ENCODE measurements around the gene KANSL1. TPM values are rescaled to one million over a fixed set of nuclear protein-coding genes. Genes with fewer than 3 reads are reported as not detected.

KANSL1 gene
- total RNA-seq, 1 experiment from 2014 or later = 67.1 TPM

GRCh38 chr17:45998987-45999899 is 194.0 kb downstream of the KANSL1 start, which contains the start of gene STH:
Gene STH, plus strand, starts transcription at chr17:45999250. Its CDS starts 30 bp downstream, at chr17:45999280.
- no peaks in the 10 kb centered on the region for H3K9me3 Mint-ChIP-seq (ENCODE audit: unreplicated experiment)
- POLR2A ChIA-PET = interaction anchor here (0.6 kb wide), 1 partner anchor 287 kb away, joined by 3 read pairs; no protein-coding TSS in a partner anchor
- TF ChIP-seq, protein P1, sequence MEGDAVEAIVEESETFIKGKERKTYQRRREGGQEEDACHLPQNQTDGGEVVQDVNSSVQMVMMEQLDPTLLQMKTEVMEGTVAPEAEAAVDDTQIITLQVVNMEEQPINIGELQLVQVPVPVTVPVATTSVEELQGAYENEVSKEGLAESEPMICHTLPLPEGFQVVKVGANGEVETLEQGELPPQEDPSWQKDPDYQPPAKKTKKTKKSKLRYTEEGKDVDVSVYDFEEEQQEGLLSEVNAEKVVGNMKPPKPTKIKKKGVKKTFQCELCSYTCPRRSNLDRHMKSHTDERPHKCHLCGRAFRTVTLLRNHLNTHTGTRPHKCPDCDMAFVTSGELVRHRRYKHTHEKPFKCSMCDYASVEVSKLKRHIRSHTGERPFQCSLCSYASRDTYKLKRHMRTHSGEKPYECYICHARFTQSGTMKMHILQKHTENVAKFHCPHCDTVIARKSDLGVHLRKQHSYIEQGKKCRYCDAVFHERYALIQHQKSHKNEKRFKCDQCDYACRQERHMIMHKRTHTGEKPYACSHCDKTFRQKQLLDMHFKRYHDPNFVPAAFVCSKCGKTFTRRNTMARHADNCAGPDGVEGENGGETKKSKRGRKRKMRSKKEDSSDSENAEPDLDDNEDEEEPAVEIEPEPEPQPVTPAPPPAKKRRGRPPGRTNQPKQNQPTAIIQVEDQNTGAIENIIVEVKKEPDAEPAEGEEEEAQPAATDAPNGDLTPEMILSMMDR (IDR thresholded peaks at IDR 0.05; ENCODE audit: unreplicated experiment) = no peak
- H3K36me3 Mint-ChIP-seq (ENCODE audit: insufficient read depth, unreplicated experiment) = no peaks in the 10 kb centered on the region
- CTCF ChIA-PET = interaction anchor here (0.6 to 6.4 kb wide), 2 partner anchors 152 to 214 kb away, joined by 3 to 61 read pairs; no protein-coding TSS in a partner anchor
- H3K4me3 Mint-ChIP-seq (ENCODE audit: unreplicated experiment) = no peak within 1 kb of the TSS
- H3K27me3 Mint-ChIP-seq (ENCODE audit: insufficient read depth, unreplicated experiment) = peaks cover 10% of the 10 kb centered on the region
- H3K4me1 Mint-ChIP-seq (ENCODE audit: insufficient read depth, unreplicated experiment) = no peaks in the 10 kb centered on the region
- no TSS peak for BruUV-seq (replicated peaks)
- no peak for DNase-seq (ENCODE audit: unreplicated experiment)
- intact Hi-C loops (cut with micrococcal nuclease) = no loop called here
- no peak within 1 kb of the TSS for H3K27ac Mint-ChIP-seq (ENCODE audit: low read depth, unreplicated experiment)

DNA sequence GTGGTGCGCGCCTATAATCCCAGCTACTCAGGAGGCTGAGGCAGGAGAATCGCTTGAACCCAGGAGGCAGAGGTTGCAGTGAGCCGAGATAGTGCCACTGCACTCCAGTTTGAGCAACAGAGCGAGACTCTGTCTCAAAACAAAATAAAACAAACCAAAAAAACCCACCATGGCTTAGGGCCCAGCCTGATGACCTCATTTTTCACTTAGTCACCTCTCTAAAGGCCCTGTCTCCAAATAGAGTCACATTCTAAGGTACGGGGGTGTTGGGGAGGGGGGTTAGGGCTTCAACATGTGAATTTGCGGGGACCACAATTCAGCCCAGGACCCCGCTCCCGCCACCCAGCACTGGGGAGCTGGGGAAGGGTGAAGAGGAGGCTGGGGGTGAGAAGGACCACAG is 195.6 kb downstream of the KANSL1 start:
- TF ChIP-seq, protein P1 (IDR thresholded peaks at IDR 0.05; ENCODE audit: unreplicated experiment) = no peak
- no peaks in the 10 kb centered on the region for H3K4me1 Mint-ChIP-seq (ENCODE audit: insufficient read depth, unreplicated experiment)
- H3K36me3 Mint-ChIP-seq (ENCODE audit: insufficient read depth, unreplicated experiment) = no peaks in the 10 kb centered on the region
- H3K27me3 Mint-ChIP-seq (ENCODE audit: insufficient read depth, unreplicated experiment) = peaks cover 10% of the 10 kb centered on the region
- no peak for DNase-seq (ENCODE audit: unreplicated experiment)
- BruUV-seq (replicated peaks) = no TSS peak
- H3K4me3 Mint-ChIP-seq (ENCODE audit: unreplicated experiment) = no peak overlapping the region
- no peaks in the 10 kb centered on the region for H3K9me3 Mint-ChIP-seq (ENCODE audit: unreplicated experiment)
- intact Hi-C loops (cut with micrococcal nuclease) = no loop called here
- no peak overlapping the region for H3K27ac Mint-ChIP-seq (ENCODE audit: low read depth, unreplicated experiment)
- CTCF ChIA-PET = no interaction called here
- POLR2A ChIA-PET = interaction anchor here (0.9 kb wide), 1 partner anchor 204 kb away, joined by 3 read pairs; no protein-coding TSS in a partner anchor

GRCh38 chr17:45997166-45997565 is 196.1 kb downstream of the KANSL1 start:
- no peaks in the 10 kb centered on the region for H3K4me1 Mint-ChIP-seq (ENCODE audit: insufficient read depth, unreplicated experiment)
- H3K4me3 Mint-ChIP-seq (ENCODE audit: unreplicated experiment) = no peak overlapping the region
- H3K9me3 Mint-ChIP-seq (ENCODE audit: unreplicated experiment) = no peaks in the 10 kb centered on the region
- TF ChIP-seq, protein P1 (IDR thresholded peaks at IDR 0.05; ENCODE audit: unreplicated experiment) = no peak
- intact Hi-C loops (cut with micrococcal nuclease) = no loop called here
- no peak for DNase-seq (ENCODE audit: unreplicated experiment)
- peaks cover 7% of the 10 kb centered on the region for H3K27me3 Mint-ChIP-seq (ENCODE audit: insufficient read depth, unreplicated experiment)
- H3K36me3 Mint-ChIP-seq (ENCODE audit: insufficient read depth, unreplicated experiment) = no peaks in the 10 kb centered on the region
- BruUV-seq (replicated peaks) = no TSS peak
- ChIA-PET CTCF (no interaction called here), POLR2A (no interaction called here)
- no peak overlapping the region for H3K27ac Mint-ChIP-seq (ENCODE audit: low read depth, unreplicated experiment)

GRCh38 chr17:45996282-45996937 is 196.8 kb downstream of the KANSL1 start:
- TF ChIP-seq, protein P1 (IDR thresholded peaks at IDR 0.05; ENCODE audit: unreplicated experiment) = no peak
- H3K4me1 Mint-ChIP-seq (ENCODE audit: insufficient read depth, unreplicated experiment) = no peaks in the 10 kb centered on the region
- H3K27me3 Mint-ChIP-seq (ENCODE audit: insufficient read depth, unreplicated experiment) = no peaks in the 10 kb centered on the region
- H3K9me3 Mint-ChIP-seq (ENCODE audit: unreplicated experiment) = no peaks in the 10 kb centered on the region
- ChIA-PET POLR2A (no interaction called here), CTCF (no interaction called here)
- intact Hi-C loops (cut with micrococcal nuclease) = no loop called here
- no peaks in the 10 kb centered on the region for H3K36me3 Mint-ChIP-seq (ENCODE audit: insufficient read depth, unreplicated experiment)
- no peak overlapping the region for H3K27ac Mint-ChIP-seq (ENCODE audit: low read depth, unreplicated experiment)
- no peak overlapping the region for H3K4me3 Mint-ChIP-seq (ENCODE audit: unreplicated experiment)
- no peak for DNase-seq (ENCODE audit: unreplicated experiment)
- no TSS peak for BruUV-seq (replicated peaks)
